ENCODE data around the gene TRIM72.

DNA sequence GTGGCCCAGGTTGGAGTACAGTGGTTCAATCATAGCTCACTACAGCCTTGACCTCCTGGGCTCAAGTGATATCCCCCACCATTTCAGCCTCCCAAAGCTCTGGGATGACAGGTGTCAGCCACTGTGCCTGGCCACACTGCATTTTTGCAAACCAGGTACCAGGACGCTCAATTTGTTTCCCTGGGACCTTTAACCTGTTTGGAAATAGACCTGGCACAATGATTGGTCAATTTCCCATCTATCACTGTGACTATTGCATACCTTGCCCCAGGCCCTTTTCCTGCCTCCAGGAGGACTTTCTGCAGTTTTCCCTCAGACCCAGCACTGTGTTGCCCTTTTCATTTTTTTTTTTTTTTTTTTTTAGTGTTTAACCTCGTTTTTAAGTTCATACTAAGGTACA is 45.1 kb upstream of the TRIM72 start:
- TF ChIP-seq, protein P1, sequence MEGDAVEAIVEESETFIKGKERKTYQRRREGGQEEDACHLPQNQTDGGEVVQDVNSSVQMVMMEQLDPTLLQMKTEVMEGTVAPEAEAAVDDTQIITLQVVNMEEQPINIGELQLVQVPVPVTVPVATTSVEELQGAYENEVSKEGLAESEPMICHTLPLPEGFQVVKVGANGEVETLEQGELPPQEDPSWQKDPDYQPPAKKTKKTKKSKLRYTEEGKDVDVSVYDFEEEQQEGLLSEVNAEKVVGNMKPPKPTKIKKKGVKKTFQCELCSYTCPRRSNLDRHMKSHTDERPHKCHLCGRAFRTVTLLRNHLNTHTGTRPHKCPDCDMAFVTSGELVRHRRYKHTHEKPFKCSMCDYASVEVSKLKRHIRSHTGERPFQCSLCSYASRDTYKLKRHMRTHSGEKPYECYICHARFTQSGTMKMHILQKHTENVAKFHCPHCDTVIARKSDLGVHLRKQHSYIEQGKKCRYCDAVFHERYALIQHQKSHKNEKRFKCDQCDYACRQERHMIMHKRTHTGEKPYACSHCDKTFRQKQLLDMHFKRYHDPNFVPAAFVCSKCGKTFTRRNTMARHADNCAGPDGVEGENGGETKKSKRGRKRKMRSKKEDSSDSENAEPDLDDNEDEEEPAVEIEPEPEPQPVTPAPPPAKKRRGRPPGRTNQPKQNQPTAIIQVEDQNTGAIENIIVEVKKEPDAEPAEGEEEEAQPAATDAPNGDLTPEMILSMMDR (IDR thresholded peaks at IDR 0.05; ENCODE audit: extremely low read depth in 1 of 2, insufficient read depth in 1 of 2, low read depth in 1 of 2, low read length in 2 of 2) = no peak
- TF ChIP-seq, protein P2, sequence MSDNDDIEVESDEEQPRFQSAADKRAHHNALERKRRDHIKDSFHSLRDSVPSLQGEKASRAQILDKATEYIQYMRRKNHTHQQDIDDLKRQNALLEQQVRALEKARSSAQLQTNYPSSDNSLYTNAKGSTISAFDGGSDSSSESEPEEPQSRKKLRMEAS (IDR thresholded peaks at IDR 0.05; ENCODE audit: insufficient read depth, insufficient read length) = no peak
- TF ChIP-seq POLR2AphosphoS5 (IDR thresholded peaks at IDR 0.05; ENCODE audit: insufficient read depth, low read depth, low read length) = no peak
- TF ChIP-seq MYC (IDR thresholded peaks at IDR 0.05; ENCODE audit: low read depth, low read length) = no peak
- no peak for TF ChIP-seq EZH2 (IDR thresholded peaks at IDR 0.05; ENCODE audit: borderline replicate concordance, low read depth, low read length, severe bottlenecking)

Data from endothelial cell of umbilical vein (primary cell).